ENCODE results near the gene MVB12A. TPM values are rescaled to one million over a fixed set of nuclear protein-coding genes. Genes with fewer than 3 reads are reported as not detected.

The MVB12A gene
- total and polyA plus RNA-seq, 9 of the 15 experiments (the other 6 are each of a cell fraction or from before 2014, with no cell fraction given): 1.2 to 46.2 (median 22.4) TPM

DNA sequence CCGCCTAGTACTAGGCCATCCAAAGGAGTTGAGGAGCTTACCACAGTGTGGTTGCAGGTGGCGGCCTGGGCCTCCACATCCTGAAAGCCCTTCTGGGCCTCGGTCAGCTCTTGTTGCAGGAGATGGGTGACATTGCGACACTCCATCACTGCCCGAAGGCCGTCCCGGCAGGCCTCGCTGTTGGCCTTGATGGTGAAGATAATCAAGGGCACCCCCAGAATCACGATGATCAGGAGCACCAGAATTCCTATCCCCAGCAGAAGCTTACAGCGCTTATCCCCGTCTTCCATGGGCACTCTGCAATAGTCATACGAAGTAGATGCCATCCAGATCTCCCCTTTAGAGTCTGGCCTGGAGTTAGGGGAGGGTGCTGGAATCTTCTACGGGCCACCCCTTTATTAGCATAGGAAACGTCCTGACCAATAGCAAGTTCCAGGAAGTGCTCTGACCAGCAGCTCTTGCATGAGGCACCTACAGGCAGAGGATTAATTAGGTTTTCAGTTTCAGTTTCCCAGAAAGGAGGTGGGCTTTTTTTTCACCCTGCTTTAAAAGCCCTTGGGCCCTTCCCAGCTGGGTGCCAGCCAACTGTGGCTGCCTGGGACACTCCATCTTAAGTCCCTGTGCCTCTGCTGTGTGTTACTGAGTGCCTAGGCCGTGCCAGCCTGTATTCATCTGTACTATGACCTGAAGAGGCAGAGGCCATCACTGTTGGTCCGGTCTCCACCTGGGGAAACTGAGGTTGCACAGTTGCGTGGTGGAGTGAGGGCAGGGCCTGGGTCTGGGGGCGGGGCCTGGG, 14.4 kb upstream of the MVB12A start, which contains the start of gene BST2 (continued):
- TF ChIP-seq MCM2 (IDR thresholded peaks at IDR 0.05; ENCODE audit: low read depth): no peak
- no peak for TF ChIP-seq ZNF586 (CRISPR knock-in tag; conservative IDR thresholded peaks at IDR 0.05)
- TF ChIP-seq, protein P1, sequence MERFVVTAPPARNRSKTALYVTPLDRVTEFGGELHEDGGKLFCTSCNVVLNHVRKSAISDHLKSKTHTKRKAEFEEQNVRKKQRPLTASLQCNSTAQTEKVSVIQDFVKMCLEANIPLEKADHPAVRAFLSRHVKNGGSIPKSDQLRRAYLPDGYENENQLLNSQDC (CRISPR knock-in tag; IDR thresholded peaks at IDR 0.05): no peak
- no peak for TF ChIP-seq CHCHD3 (CRISPR knock-in tag; IDR thresholded peaks at IDR 0.05)
- TF ChIP-seq ZNF445 (CRISPR knock-in tag; IDR thresholded peaks at IDR 0.05; ENCODE audit: low read depth): no peak
- TF ChIP-seq, protein P2, sequence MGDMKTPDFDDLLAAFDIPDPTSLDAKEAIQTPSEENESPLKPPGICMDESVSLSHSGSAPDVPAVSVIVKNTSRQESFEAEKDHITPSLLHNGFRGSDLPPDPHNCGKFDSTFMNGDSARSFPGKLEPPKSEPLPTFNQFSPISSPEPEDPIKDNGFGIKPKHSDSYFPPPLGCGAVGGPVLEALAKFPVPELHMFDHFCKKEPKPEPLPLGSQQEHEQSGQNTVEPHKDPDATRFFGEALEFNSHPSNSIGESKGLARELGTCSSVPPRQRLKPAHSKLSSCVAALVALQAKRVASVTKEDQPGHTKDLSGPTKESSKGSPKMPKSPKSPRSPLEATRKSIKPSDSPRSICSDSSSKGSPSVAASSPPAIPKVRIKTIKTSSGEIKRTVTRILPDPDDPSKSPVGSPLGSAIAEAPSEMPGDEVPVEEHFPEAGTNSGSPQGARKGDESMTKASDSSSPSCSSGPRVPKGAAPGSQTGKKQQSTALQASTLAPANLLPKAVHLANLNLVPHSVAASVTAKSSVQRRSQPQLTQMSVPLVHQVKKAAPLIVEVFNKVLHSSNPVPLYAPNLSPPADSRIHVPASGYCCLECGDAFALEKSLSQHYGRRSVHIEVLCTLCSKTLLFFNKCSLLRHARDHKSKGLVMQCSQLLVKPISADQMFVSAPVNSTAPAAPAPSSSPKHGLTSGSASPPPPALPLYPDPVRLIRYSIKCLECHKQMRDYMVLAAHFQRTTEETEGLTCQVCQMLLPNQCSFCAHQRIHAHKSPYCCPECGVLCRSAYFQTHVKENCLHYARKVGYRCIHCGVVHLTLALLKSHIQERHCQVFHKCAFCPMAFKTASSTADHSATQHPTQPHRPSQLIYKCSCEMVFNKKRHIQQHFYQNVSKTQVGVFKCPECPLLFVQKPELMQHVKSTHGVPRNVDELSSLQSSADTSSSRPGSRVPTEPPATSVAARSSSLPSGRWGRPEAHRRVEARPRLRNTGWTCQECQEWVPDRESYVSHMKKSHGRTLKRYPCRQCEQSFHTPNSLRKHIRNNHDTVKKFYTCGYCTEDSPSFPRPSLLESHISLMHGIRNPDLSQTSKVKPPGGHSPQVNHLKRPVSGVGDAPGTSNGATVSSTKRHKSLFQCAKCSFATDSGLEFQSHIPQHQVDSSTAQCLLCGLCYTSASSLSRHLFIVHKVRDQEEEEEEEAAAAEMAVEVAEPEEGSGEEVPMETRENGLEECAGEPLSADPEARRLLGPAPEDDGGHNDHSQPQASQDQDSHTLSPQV (IDR thresholded peaks at IDR 0.05): peak; percentile 53; the same call in 1 of the 2 replicates
- TF ChIP-seq, protein P3, sequence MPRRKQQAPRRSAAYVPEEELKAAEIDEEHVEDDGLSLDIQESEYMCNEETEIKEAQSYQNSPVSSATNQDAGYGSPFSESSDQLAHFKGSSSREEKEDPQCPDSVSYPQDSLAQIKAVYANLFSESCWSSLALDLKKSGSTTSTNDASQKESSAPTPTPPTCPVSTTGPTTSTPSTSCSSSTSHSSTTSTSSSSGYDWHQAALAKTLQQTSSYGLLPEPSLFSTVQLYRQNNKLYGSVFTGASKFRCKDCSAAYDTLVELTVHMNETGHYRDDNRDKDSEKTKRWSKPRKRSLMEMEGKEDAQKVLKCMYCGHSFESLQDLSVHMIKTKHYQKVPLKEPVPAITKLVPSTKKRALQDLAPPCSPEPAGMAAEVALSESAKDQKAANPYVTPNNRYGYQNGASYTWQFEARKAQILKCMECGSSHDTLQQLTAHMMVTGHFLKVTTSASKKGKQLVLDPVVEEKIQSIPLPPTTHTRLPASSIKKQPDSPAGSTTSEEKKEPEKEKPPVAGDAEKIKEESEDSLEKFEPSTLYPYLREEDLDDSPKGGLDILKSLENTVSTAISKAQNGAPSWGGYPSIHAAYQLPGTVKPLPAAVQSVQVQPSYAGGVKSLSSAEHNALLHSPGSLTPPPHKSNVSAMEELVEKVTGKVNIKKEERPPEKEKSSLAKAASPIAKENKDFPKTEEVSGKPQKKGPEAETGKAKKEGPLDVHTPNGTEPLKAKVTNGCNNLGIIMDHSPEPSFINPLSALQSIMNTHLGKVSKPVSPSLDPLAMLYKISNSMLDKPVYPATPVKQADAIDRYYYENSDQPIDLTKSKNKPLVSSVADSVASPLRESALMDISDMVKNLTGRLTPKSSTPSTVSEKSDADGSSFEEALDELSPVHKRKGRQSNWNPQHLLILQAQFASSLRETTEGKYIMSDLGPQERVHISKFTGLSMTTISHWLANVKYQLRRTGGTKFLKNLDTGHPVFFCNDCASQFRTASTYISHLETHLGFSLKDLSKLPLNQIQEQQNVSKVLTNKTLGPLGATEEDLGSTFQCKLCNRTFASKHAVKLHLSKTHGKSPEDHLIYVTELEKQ (CRISPR knock-in tag; IDR thresholded peaks at IDR 0.05): no peak
- TF ChIP-seq PHTF2 (CRISPR knock-in tag; IDR thresholded peaks at IDR 0.05): peak; percentile 59; the same call in 1 of the 2 replicates
- no peak for TF ChIP-seq TRIM28 (IDR thresholded peaks at IDR 0.05)
- TF ChIP-seq SAP30 (IDR thresholded peaks at IDR 0.05; ENCODE audit: borderline replicate concordance, insufficient read depth, low read depth, low read length, poor library complexity, severe bottlenecking): peak; percentile 20
- no peak for TF ChIP-seq SAFB2 (IDR thresholded peaks at IDR 0.05; ENCODE audit: borderline replicate concordance, low read depth, low read length, severe bottlenecking)
- TF ChIP-seq ZNF561 (CRISPR knock-in tag; conservative IDR thresholded peaks at IDR 0.05): no peak
- TF ChIP-seq, protein P4, sequence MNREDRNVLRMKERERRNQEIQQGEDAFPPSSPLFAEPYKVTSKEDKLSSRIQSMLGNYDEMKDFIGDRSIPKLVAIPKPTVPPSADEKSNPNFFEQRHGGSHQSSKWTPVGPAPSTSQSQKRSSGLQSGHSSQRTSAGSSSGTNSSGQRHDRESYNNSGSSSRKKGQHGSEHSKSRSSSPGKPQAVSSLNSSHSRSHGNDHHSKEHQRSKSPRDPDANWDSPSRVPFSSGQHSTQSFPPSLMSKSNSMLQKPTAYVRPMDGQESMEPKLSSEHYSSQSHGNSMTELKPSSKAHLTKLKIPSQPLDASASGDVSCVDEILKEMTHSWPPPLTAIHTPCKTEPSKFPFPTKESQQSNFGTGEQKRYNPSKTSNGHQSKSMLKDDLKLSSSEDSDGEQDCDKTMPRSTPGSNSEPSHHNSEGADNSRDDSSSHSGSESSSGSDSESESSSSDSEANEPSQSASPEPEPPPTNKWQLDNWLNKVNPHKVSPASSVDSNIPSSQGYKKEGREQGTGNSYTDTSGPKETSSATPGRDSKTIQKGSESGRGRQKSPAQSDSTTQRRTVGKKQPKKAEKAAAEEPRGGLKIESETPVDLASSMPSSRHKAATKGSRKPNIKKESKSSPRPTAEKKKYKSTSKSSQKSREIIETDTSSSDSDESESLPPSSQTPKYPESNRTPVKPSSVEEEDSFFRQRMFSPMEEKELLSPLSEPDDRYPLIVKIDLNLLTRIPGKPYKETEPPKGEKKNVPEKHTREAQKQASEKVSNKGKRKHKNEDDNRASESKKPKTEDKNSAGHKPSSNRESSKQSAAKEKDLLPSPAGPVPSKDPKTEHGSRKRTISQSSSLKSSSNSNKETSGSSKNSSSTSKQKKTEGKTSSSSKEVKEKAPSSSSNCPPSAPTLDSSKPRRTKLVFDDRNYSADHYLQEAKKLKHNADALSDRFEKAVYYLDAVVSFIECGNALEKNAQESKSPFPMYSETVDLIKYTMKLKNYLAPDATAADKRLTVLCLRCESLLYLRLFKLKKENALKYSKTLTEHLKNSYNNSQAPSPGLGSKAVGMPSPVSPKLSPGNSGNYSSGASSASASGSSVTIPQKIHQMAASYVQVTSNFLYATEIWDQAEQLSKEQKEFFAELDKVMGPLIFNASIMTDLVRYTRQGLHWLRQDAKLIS (CRISPR knock-in tag; IDR thresholded peaks at IDR 0.05): no peak
